OCI-M1 (cell line): ENCODE data around the gene STXBP6.
"Not testable (repeated sequence)": the region's sequence is repeated elsewhere in the genome, so short reads cannot be mapped to it uniquely, and the experiment has no call there.

Experiments
- DNase-seq: peaks from one replicate; lab custom pipeline; 2025; lab: John Stamatoyannopoulos, UW

The STXBP6 gene

DNA sequence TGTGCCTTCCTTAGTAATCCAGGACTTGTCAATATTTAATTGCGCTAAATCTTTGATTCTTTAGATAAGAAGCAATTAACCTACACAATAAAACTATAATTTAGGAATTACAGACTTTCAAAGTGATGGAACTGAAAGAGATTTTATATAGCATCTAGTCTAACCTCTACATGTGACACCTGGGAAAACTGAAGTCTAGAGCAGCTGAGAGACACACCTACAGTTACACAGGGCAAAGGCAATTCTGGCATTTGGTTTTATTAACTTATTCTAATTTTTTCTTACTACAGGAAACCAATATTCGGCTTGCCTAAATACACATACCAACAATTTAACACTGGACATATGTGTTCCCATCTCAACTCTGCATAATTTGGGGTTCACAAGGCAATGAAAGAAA, 196.5 kb downstream of the STXBP6 start:
- DNase-seq = no peak

GRCh38 chr14:24852312-24853060, 197.5 kb downstream of the STXBP6 start:
- DNase-seq = no peak

DNA sequence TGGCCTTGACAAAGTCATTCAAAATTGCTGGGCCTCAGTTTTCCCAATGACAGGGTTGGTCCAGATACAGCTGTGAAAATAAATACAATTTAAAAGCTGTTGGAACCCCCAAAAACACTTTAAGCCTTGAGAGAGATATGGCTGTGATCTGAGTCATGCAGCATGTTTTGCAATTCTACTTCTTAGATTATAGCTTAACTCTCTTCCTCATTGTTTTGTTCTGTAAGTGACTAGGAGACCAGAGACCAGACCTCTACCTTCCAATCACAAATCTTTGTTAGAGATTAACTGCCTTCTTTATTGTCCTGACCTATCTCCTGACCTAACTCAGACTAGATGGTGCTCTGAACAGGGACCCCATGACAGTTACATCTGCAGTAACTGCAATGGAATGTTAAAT, 198.1 kb downstream of the STXBP6 start:
- peak; percentile 20 for DNase-seq

- DNase-seq = no peak
These were observed 198.5 kb downstream of the STXBP6 start for GRCh38 chr14:24851406-24851805.

- DNase-seq = no peak
These were observed 199.9 kb downstream of the STXBP6 start for GRCh38 chr14:24850072-24850471.

GRCh38 chr14:24849471-24849870, 200.5 kb downstream of the STXBP6 start:
- no peak for DNase-seq

- DNase-seq = no peak
These were observed 201.7 kb downstream of the STXBP6 start for GRCh38 chr14:24848102-24848790.

- DNase-seq = no peak
These were observed 202.3 kb downstream of the STXBP6 start for GRCh38 chr14:24847568-24848095.

GRCh38 chr14:24846261-24846660, 203.7 kb downstream of the STXBP6 start:
- no peak for DNase-seq

- DNase-seq = no peak
These were observed 204.1 kb downstream of the STXBP6 start for GRCh38 chr14:24845851-24846250.

GRCh38 chr14:24844011-24844410, 205.9 kb downstream of the STXBP6 start:
- DNase-seq = no peak

DNA sequence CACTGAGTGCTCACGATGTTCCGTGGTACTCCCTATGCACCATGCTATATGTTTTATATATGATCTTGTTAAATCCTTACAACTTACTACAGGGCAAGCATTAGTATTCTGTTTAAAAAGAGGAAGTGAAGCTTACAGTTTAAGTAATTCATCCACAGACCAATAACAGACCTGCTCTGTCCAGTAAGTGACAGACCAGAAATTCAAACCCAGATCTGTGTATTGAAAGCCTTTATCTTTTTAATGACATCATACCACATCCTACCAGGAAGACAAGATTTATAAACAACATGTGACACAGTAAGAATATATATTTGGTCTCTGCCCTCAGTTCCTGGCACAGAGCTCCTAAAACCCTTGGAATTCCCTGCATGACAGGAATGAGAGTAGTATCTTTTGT, 206.5 kb downstream of the STXBP6 start:
- peak; percentile 80 for DNase-seq

- DNase-seq = no peak
These were observed 209.6 kb downstream of the STXBP6 start for GRCh38 chr14:24840204-24840893.

- no peak for DNase-seq
These were observed 210.2 kb downstream of the STXBP6 start for GRCh38 chr14:24839617-24840203.

- no peak for DNase-seq
These were observed 210.9 kb downstream of the STXBP6 start for GRCh38 chr14:24838945-24839616.

DNA sequence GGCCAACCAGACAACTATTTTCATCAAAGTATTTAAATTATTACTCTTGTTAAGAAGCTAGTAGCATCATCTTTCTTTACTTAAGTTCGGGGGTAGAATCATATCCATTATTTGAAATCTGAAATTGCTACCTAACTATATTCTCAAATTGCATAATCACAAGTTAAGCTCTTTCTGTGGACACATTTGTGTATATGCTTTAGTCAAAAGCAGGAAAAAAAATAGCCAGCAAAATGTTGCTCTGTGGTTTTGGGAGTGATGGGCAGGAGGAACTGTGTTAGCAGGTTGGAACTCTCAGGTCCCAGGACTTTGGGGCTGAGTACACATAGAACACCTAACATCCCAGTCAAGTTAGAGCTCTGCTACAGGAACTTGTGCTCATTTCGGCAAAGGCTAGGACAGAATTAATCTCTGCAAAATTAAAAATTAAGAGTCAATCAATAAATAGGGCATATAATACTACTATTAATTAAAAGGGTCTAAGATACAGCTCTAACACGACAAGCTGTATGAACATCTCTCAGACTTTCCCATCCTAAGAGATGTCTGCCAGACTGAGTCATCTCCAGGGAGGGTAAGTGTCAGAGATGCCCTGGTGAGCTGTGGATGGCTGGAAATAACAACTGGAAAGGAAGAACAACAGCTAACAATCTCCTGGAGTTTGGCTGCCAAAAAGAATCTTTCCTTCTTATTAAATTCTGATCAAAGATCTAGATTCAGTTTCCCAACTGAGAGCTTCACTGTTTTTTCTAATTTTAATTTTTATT, 212.5 kb downstream of the STXBP6 start:
- no peak for DNase-seq

DNA sequence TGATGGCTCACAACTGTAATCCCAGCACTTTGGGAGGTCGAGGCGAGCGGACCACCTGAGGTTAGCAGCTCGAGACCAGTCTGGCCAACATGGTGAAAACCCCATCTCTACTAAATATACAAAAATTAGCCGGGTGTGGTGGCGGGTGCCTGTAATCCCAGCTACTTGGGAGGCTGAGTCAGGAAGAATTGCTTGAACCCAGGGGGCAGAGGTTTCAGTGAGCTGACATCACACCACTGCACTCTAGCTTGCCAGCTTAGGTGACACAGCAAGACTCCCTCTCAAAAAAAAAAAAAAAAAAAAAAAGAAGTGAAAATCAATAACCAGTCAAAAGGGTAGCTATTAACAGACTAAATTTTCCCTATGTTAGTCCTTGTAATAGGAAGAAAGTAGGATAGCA, 213.6 kb downstream of the STXBP6 start:
- not testable (repeated sequence) for DNase-seq

GRCh38 chr14:24834956-24835355, 215.0 kb downstream of the STXBP6 start:
- no peak for DNase-seq

GRCh38 chr14:24833385-24833784, 216.6 kb downstream of the STXBP6 start:
- no peak for DNase-seq

GRCh38 chr14:24831677-24832076, 218.3 kb downstream of the STXBP6 start:
- DNase-seq = no peak

DNA sequence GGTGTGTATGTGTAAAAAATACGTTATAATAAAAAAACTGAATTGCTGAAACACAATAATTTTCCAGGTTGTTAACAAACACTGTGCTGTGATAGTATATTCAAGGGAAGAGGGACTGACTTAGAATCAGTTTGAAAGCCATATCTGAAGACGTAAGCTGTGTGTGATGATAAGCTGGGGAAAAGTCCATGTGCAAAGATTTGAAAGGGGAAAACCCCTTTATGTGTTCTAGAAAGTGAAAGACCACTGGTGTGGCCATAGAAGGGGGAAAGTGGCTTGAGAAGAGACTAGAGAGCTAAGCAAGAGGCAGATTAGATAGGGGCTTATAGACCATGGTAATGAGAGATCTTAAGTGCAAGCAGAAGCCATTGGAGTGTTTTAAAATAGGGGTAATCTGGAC, 220.1 kb downstream of the STXBP6 start:
- peak; percentile 3 for DNase-seq
